ENCODE results near the gene ACTL9.

Gene ACTL9

DNA sequence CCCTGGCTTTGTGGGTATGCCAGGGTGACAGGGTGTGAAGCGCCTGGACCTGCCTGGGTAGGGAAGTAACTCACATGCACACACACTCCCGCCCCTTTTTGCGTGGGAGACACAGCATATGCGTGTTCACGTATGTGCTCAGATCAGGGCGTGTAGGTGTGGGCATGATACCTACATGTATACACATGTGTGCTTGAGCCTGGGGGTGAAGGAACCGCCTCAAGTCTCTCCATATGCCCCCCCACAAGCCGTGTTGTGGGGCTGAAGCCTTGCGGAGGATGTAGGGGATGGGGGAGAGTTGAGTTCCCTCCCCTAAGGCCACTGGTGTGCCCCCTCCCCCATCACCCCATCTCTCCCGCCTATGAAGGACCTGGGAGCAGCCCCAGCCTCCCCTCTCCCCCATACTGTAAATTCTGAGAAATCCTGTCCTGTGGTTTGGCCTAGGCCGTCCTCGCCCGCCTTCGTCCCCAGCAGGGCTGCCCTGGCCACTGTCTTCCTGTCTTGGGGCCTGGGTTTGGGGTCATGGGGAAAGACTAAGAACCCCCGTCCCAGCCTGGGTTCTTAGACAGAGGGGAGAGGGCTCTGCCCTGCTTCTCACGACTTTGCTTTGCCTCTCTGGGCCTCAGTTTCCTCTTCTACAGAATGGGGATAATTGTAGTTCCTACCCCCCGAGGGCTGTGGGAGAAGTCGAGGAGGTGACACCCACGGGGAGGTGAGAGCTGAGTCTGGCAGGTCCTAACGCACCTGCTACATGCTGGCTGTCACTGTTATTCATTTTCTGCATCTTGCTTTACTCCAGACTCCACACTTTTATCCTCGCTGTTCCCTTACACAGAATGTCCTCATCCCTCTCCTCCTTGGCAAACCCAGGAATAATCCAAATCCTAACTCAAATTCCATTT is 14.3 kb downstream of the ACTL9 start:
- DNase-seq (ENCODE audit: low read depth) = no peak

DNA sequence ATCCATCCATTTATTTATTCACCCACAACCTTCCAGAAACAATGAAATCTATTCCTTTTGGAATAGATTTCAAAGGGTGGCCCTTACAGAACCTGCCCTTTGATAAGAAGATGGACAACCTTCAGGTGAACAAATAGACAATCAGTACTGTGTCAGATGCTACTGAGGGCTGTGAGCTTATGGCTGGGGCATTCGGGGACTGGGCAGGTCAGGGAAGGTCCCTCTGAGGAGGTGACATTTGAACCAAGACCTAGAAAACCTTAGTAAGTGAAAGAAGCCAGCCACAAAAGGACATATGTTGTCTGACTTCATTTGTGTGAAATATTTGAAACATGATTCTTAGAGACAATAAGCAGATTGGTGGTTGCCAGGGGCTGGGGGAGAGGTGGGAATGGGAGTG is 15.7 kb downstream of the ACTL9 start:
- DNase-seq (ENCODE audit: low read depth) = no peak

DNA sequence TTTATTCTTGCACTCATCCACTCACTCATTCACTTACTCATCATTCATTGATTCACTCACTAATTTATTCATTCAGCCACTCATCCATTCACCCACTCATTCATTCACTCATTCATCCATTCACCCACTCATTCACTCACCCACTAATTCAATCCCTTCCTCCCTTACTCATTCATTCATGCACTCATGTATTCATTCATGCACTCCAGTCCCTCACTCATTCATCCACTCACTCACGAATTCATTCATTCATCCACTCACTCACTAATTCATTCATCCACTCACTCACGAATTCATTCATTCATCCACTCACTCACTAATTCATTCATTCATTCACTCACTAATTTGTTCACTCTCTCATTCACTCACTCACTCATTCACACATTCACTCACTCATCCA is 16.1 kb downstream of the ACTL9 start:
- DNase-seq (ENCODE audit: low read depth) = no peak

DNA sequence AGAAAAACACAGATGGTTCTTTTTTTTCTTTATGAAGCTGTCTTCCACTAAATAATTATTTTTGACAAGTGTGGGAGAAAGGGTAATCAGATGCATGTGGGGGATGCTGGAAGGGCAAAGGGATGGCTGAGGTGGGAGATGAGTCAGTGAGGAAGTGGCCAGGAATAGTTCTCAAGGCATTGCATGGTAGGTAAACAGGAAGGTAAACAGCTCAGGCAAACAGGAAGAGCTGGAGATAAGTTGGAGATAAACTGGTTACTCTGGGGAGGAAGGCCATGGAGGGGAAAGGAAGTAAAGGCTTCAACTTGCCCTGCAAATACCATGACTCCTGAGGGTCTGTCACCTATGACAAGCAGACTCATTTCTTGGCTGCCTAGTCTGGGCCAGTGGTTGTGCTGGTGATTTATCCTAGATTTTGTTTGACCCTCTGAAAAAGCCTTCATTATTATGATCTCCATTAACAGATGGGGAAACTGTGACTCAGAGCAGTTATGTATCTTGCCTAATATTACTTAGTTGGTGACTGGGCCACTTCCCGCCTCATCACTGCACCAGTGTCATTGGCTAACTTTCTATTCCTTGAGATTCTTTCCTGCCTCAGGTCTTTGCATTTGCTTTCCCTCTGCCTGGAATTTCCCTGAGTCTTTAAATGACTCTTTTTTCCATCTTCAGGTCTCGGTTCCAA is 17.1 kb downstream of the ACTL9 start:
- DNase-seq (ENCODE audit: low read depth) = no peak

DNA sequence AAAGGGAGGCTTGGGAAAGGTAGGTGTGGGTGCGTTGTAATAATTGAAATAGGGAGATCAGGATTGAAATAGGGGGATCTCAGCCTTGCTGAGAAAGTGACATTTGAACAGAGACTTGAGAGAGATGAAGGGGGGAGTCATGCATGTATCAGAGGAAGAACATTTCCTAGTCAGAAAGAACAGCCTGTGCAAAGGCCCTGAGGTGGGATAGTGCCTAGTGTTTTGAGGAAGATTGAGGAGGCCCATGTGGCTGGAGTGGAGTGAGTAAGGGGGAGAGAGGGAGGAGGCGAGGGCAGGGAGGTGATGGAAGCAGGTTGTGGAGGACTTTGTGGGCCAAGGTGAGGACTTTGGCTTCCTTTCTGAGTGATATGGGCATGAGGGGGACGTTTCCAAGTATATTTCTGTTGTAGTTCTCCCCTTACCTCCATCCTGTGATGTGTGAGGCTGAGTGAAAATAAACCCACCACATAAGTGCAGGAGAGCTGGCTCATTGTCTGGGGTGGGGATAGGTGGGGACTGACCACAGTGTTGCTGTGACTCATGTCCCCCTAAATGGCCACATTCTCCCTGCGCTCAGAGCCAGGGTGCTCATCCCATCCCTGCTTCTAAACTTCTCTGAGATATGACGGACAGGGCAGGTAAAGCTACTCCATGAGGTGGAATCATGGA is 17.8 kb downstream of the ACTL9 start:
- DNase-seq (ENCODE audit: low read depth) = no peak

DNA sequence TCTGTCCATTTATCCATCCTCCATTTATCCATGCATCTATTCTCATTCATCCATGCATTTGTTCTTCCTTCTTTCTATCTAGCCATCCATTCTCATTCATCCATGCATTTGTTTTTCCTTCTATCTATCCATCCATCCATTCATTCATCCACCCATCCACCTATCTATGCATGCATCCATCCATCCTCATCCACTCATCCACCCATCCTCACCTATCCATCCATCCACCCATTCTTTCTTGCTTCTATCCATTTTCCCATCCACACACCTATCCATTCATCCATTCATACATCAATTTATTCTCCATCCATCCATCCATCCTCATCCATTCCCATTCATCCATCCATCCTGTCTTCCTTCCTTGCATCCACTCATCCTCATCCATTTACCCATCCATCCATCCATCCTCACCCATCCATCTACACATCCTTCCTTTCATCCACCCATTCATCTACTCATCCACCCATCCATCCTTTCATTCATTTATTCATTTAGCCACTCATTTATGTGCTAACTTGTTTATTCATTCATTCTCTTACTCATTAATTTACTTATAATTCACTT is 20.3 kb downstream of the ACTL9 start:
- DNase-seq (ENCODE audit: low read depth) = no peak

DNA sequence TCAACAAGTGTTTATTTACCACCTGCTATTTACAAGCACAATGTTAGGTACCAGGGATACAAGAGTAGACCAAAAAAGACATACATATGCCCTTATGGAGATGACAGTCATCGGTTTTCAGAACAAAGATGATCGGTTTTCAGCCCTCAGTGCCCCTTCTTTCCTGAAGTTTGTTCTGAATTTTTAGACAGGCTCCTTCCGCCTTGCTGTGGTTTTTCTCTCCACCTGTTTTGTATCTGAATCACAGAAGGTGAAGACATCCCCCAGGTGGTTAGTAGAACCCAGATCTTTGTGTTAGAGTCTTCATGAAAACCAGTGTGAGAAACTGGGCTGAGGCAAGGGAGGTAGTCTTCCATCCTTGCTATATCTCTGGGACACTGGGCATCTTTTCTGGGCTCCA is 23.5 kb downstream of the ACTL9 start:
- no peak for DNase-seq (ENCODE audit: low read depth)

DNA sequence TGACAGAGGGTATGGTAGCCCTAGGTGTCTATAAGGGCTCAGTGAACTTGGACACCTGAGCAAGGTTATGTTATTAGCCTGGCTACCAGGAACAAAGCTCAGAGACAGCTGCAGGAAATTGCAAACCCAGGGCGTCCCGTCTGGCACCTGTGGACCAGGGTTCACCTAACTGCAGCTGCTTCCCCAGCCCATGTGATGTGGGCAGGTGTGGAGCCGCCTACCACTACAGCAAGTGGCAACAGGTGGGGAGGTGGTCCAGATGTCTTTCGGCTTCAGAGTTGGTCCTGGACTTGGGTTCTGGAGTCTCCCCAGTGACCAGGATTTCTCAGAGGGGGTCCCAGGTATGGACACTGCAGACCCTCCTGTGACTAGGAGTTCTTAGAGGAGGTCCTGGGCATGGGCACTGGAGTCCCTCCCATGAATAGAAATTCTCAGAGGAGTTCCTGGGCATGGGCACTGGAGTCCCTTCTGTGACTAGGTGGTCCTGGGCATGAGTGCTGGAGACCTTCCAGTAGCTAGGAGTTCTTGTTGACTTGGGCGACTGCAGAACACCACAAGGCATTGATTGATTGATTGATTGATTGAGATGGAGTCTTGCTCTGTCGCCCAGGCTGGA is 25.2 kb downstream of the ACTL9 start:
- no peak for DNase-seq (ENCODE audit: low read depth)

DNA sequence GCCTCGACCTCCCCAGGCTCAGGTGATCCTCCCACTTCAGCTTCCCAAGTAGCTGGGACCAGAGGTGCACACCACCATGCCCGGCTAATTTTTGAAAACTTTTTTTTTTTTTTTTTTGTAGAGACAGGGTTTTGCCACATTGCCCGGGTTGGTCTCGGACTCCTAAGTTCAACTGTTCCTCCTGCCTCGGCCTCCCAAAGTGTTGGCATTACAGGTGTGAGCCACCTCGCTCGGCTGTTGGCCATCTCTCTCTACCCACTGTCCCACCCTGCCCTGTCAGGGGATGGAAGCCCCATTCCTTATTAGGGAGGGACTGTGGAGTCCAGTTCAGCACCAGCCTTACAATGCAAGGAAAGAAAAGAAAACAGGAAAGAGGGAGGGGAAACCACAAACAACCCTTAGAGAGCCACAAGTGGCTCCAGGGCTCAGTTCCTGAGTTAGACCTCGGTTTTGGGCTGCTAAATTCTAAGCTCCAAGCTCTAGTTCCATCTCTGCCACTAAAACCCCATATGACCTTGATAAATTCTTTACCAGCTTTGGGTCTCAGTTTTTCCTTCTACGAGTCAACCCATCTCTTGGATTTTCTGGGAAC is 31.7 kb downstream of the ACTL9 start:
- no peak for DNase-seq (ENCODE audit: low read depth)

DNA sequence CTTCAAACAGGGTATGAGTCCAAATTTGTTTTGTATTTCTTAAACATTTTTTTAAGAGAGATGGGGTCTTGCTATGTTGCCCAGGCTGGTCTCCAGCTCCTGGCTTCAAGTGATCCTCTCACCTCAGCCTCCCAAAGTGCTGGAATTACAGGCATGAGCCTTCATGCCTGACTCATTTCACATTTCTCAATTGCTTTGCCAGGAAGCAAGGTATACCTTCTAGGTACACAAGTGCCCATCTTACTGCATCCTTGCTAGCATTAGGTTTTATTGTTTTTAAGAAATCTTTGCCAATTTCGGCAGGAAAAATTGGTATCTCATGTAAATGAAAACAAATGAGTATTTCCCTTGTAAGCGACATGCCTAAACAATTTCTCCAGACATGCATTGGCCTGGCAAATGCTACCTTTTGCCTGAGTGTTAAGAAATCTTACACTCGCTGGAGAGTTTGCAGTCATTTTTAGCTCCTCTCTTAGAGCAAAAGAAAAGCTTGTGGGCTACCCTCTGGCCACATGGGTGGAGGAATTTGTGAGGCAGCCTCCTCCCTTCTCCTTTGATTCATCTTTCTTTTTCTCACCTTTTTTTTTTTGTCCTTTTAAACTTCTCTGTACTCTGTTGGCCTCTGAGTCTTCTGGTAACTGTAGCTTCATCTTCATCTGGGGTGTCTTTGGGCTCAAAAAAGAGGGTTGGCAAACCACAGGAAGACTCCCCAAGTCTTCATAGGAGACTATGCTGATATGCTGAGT is 33.0 kb downstream of the ACTL9 start:
- DNase-seq (ENCODE audit: low read depth) = no peak

DNA sequence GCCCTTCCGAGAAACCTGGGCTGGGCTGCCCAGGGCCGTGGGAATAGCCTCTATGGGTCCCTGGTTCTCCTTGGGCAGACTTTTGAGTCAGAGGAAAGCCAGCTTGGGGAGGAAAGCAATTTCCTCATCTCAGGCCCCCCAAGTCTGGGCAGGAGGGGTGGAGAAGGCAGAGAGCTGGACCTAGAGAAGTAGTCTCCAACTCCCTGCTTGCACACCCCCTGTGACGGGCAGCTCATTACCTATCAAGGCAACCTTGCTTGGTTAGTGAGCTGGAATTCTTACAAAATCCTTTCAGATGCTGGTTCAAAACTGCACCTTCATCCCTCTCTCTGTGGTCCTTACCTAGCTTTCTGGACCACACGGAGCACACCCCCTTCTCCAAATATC is 33.9 kb downstream of the ACTL9 start:
- DNase-seq (ENCODE audit: low read depth) = no peak

DNA sequence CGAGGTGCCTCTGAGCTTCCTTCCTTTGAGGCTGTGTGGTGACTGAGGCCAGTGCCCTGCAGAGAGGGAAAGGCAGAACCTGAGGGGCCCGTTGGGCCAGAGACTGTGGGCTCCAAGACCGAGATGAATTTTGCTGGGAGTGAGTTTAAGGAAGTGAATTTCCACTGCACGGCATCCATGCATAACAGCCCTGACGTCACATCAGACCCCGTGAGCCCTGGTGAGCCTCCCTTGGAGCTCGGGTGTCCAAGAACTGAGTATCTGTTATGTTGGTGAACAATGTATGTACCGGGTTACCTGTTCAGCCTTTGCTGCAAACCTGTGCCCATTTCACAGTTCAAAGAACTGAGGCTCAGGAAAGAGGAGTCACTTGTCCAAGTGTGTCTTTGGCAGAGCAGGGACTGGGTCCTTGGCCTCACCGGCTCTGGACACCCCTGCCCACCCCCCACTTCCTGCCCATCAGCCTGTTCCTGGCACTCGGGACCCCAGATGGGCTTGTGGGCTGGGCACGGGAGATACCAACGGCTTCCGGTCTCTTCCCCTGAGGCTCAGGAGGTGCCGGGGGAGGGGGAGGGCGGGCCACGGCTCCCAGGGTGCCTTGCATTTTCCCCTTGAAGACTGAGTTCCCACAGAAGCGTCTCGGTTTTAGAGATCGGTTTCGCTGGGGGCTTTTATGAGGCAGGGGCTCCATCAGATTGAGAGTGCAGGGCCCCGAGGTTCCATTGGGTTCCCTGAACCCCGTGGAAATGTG is 34.5 kb downstream of the ACTL9 start:
- DNase-seq (ENCODE audit: low read depth) = no peak

DNA sequence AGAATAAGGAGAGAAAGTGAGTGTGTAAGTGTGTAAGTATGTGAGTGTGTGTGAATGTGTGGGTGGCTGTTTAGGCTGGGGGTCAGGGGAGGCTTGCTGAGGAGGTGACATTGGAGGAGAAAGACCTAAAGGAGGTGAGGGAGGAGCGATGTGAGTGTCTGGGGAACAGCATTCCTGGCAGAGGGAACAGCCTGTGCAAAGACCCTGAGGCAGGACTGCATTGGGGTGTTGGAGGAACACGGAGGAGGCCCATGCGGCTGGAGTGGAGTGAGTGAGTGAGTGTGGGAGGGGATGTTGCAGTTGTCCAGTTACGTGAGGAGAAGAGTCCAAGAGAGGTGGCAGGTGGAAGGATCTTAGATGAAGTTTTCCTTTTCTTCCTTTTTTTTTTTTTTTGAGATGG is 36.3 kb downstream of the ACTL9 start:
- no peak for DNase-seq (ENCODE audit: low read depth)

DNA sequence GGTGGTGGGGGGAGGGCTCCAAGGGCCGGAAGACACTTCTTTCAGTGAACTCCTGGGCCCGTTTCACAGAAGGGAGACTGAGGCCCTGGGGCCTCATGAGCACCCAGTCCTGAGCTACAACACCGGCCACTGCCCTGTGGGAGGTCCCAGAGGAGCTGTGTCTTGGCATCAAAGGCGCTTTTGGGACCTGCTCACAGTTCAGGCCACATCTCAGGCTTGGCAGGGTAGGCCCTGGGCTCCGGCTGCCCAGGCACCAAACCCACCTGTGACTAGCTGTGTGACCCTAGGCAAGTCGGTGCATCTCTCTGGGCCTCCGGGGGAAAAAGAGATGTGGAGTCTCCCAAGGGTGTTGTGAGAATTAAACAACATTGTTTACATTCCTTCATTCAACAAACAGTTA is 38.7 kb downstream of the ACTL9 start:
- DNase-seq (ENCODE audit: low read depth) = no peak

DNA sequence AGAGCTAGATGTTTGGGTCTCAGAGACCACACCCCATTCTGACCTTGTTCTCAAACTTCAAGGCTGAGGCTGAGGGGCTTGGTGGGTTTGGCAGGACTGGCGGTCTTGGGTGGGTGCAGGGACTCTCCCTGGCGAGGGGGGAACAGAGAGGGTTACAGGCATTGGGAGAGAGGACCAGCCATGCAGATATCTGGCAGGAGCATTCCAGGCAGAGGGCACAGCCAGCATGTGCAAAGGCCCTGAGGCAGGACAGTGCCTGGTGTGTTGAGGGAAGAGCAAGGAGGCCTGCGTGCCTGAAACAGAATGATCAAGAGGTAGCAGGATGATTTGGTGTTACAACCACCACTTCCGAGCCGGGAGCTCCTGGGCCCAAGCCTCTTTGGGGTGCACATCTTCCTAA is 40.7 kb downstream of the ACTL9 start:
- DNase-seq (ENCODE audit: low read depth) = no peak

DNA sequence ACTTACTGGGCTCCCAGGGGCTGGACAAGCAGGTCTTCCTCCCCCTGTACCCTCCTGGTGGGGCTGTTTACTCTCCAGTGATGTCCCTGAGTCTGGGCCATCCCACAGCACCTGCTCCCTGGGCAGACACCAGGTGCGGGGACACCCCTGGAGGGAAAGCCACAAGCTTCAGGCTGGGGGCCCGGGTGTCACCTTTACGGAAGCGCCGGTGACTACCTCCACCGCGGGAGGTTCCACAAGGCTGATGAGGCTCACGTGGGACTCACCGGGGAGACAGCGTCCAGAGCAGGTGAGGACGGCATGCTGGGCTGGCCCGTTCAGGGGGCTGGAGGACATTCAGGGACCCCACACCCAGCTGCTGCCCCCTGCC is 43.3 kb downstream of the ACTL9 start:
- no peak for DNase-seq (ENCODE audit: low read depth)

DNA sequence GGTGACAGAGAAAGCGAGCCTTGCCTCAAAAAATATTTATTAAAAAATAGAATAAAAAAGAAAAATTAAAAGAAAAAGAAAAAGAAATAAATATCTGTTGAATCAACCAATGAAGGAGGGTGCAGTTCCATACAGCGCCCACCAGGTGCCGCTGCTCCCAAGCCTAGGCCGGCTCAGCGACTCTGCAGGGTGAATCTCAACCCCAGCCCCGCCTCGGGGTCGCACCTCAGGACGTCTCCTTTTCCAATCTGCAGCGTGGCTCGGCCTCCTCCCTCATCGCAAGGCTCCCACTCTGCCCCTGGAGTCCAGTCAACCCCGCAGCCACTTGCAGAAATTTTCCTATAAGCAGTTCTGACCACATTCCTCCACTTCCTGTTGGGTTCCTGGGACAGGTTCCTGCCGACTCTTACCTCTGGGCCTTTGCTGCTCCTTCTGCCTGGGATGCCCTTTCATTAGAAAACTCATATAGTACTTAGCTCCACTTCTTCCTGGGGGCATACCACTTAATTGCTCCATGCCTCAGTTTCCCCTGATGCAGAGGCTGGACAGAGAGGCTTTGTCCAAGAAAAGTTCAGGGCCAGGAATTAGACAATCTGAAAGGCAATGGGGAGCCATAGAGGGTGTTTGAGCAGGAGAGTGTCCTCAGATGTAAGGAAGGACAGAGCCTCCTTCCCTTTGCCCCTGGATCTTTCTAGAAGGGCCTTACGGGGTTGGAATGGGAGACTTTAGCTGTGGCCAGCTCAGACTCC is 43.8 kb downstream of the ACTL9 start:
- peak; percentile 23 for DNase-seq (ENCODE audit: low read depth)

DNA sequence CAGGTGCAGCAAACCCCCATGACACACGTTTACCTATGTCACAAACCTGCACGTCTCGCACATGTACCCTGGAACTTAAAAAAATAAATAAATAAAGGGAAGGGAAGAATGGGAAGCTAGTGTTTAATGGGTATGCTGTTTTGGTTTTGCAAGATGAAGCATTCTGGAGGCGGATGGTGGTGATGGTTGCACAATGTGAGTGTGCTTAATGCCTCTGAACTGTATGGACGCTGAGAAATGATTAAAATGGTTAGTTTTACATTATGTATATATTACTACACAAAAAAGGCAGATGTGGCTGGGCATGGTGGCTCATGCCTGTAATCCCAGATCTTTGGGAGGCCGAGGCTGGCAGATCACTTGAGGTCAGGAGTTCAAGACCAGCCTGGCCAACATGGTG is 50.4 kb downstream of the ACTL9 start:
- DNase-seq (ENCODE audit: low read depth) = no peak
